ENCODE results near the gene EXOC4.
"Not testable (repeated sequence)": the region's sequence is repeated elsewhere in the genome, so short reads cannot be mapped to it uniquely, and the experiment has no call there.

The EXOC4 gene

DNA sequence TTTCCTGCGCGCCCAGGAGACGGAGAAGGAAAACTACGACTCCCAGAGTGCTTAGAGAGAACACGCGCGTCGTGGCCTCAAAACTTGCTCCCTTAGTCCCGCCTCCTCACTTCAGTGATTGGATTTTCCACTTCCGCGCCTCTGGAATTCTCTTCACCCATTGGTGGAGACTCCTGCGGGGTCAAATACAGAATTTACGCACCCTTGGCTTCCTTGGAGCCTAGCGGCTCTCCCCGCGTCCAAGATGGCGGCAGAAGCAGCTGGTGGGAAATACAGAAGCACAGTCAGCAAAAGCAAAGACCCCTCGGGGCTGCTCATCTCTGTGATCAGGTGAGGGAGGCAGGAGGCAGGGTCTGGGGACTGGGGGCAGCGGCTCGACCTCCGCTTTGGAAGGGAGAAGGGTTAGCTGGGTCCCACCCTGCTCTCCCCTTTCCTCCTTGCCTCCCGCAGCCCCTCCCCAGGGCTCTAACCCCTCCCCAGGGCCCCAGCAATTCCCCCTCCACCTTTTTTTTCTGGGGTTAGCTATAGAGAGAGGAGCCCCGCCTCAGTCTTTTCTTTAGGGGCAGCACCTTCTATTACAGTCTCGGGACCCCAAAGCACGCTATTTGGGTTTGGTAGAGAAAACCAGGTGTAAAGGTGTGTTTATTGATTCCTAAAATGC lies at the start of gene EXOC4:
TSS of gene EXOC4 (plus strand) at position 221 of the 661 bp plus-strand sequence.
- DNase-seq (ENCODE audit: low read depth in 2 of 2): peak; percentile 95 to 96

DNA sequence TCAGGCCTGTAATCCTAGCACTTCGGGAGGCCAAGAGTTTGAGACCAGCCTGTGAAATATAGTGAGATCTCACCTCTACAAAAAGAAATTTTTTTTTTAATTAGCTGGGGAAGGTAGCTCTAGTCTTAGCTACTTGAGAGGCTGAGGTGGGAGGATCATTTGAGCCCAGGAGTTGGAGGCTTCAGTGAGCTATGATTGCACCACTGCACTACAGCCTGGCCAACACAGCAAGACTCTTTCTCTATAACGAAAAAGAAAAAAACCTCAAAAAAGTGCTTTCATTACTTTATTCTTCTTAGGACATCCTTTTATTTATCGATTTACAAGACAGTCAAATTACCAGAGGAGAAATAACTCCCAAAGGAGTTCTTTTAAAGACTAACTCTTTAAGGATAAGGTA lies 49.4 kb upstream of the EXOC4 start:
- DNase-seq (ENCODE audit: low read depth in 2 of 2): no peak

DNA sequence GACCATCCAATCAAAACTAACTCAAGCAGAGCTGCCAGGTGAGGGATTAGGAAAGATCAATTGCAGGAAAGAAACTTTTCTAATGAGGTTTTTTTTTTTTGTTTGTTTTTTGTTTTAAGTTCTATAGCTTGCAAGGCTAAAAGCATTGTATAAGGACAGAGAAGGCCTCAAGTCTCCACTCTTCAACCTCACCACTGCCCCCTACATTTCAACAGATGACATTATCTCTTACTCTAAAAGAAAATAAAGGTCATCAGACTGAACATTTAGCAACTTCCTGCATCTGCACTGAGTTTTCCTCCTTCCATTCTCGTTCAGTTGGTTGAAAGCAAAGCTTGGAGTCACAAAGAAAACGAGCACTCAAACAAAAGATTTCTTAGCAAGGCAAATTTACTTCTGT lies 45.2 kb upstream of the EXOC4 start:
- DNase-seq (ENCODE audit: low read depth in 2 of 2): no peak

DNA sequence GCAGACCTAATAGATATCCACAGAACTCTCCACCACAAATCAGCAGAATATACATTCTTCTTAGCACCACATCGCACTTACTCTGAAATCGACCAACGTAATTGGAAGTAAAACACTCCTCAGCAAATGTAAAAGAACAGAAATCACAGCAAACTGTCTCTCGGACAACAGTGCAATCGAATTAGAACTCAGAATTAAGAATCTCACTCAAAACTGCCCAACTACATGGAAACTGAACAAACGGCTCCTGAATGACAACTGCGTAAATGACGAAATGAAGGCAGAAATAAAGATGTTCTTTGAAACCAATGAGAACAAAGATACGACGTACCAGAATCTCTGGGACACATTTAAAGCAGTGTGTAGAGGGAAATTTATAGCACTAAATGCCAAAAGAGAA lies 42.1 kb upstream of the EXOC4 start:
- DNase-seq (ENCODE audit: low read depth in 2 of 2): not testable (repeated sequence)

DNA sequence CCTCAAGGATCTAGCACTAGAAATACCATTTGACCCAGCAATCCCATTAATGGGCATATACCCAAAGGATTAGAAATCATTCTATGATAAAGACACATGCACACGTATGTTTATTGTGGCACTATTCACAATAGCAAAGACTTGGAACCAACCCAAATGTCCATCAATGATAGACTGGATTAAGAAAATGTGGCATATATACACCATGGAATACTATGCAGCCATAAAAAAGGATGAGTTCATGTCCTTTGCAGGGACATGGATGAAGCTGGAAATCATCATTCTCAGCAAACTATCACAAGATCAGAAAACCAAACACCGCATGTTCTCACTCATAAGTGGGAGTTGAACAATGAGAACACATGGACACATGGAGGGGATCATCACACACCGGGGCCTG lies 39.1 kb upstream of the EXOC4 start:
- not testable (repeated sequence) for DNase-seq (ENCODE audit: low read depth in 2 of 2)

DNA sequence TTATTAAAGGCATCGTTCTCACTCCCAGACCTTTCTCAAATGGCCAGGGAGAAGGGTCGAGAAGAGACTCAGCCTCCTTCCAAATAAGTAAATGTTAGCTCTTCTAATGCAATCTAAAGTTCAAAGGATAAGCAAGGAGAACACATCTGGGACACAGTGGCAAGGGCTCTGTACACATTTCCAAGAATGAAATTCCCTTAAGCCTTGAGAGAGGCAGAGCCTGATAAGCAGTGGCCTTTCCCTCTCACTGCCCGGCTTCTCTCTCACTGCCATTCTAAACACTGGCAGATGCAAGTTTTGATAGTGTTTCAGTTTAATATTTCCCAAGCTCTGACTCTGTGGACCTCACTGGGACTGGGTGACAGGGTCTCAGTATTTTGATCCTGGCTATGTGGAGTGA lies 35.1 kb upstream of the EXOC4 start:
- no peak for DNase-seq (ENCODE audit: low read depth in 2 of 2)

DNA sequence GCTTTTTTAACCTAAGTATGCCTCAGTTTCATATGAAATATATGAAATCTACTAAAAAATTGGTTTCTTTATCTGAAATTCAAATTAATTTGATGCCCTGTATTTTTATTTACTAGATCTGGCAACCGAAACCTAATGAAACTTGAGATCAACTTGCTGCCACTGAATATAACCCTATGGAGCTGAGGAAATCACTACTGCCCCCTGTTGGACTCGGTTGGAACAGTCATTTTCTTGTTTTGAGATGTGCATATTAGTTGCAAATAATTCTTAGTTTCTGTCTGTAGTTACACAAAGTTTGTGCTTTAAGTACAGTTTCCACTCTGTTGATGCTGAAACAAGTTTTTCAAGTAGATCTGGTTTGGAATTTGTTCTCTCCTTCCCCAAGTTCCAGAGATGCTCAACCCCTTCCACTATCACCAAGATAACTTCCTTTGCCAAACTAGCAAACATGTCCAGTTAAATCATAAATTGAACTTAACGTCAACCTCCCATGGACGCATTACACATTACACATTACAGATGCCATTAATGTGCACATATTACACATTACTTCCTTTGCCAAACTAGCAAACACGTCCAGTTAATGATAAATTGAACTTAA lies 22.2 kb upstream of the EXOC4 start:
- DNase-seq (ENCODE audit: low read depth in 2 of 2): peak; percentile 16 to 22

DNA sequence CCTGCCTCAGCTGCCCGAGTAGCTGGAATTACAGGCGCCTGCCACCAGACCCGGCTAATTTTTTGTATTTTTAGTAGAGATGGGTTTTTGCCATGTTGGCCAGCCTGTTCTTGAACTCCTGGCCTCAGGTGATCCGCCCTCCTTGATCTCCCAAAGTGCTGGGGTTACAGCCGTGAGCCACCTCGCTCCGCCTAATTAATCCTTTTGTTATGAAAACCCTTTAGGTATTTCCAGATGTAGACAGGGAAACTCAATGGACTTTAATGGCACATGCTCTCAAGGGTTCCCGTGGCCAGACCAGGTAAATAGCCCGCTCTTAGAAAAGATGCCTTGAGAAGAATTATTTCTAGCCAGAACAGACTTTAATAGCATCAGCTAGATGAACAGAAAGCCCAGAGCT lies 19.7 kb upstream of the EXOC4 start:
- DNase-seq (ENCODE audit: low read depth in 2 of 2): no peak

DNA sequence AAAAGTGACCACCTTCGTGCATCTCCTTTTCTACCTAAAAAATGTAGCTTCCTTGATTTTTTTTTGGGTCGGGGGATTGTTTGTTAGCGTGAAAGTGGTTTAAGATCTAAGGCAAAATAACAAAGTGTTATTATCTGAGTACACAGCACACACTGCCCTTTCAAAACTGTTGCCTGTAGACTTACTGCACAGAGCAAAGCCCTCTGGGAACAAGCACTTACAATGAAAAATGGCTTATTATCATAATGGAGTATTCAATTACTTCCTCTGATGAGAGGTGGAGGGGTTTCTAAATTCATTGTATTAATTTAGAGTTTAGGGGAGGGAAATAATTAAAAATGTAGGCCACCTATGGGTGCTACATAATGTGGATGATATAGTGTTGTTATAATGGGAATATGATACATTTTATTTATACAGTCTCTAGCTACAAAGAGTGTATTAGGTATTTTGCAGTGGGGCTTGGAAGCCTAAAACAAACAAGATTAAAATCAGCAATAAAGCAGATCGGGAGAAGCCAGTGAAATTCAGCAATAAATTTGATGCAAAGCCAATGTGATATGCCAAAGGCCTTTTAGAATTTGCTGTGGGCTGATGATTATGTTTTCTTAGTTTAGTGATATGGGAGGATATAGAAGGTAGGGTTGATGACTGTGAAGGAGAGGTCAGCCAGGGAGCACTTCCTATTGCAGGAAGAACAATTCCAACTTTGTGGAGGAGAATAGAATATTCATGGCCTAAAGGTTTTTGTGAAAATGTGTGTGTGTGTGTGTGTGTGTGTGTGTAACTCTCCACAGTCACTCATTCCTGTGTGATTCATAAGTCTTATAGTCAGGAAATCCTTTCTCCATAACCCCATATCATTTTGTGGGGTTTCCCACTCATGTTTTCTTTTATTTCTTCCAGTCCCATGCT lies 17.7 kb upstream of the EXOC4 start:
- DNase-seq (ENCODE audit: low read depth in 2 of 2): no peak

DNA sequence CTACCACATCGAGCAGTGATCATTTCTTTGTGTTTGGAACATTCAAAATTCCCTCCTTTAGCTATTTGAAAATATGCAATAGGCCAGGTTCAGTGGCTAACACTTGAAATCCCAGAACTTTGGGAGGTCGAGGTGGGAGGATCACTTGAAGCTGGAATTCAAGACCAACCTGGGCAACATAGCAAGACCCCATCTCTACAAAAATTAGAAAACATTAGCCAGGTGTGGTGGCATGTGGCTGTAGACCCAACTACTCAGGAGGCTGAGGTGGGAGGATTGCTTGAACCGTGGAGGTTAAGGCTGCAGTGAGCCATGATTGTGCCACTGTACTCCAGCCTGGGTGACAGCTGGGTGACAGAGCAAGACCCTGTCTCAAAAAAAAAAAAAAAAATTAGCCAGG lies 15.3 kb upstream of the EXOC4 start:
- no peak for DNase-seq (ENCODE audit: low read depth in 2 of 2)

DNA sequence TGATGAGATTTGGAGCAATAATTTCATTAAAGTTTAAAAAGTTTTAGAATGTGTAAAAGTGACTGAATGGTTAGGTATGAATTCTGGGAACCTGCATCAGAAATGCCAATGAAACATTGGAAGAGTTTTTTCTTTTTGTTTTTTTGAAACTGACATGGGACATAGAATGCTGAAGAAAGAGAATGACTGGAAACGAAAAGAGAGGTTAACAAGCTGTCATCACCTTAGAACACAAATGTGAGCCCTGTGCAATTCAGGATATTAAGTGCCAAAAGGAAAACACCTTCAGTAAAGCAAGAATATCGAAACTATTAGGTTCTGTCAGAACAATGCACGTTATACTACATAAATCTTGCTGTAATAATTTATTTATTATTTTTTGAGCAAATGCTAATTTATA lies 12.6 kb upstream of the EXOC4 start:
- no peak for DNase-seq (ENCODE audit: low read depth in 2 of 2)

DNA sequence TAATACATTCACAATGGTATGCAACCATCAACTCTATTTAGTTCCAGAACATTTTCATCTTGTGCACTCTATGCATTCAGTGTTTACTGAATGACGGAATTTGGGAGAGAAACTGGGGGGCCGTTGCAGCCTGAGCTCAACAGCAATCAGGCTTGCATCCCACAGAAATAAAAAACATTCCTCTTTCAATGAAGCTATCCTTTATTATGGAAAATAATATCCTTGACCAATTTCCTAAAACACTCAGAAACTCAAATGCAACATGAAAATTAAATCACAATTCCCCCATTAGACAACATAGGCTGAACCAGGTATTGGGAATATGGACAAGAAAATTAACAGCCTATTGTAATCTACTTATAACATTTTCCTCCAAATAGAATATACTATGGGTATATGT lies 6.3 kb upstream of the EXOC4 start:
- no peak for DNase-seq (ENCODE audit: low read depth in 2 of 2)

DNA sequence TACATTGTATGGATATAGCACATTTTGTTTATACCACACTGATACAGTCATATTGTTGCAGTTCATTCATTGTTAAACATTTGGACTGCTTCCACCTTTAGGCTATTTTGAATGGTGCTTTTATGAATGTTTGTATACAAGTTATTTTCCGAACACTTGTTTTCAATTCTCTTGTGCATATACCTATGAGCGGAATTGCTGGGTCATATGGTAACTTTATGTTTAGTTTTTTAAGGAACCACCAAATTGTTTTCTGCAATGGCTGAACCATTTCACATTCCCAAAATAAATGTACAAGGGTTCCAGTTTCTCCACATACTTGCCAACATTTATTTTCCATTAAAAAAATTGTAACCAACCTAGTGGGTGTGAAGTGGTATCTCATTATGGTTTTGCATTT lies 4.0 kb upstream of the EXOC4 start:
- DNase-seq (ENCODE audit: low read depth in 2 of 2): no peak

DNA sequence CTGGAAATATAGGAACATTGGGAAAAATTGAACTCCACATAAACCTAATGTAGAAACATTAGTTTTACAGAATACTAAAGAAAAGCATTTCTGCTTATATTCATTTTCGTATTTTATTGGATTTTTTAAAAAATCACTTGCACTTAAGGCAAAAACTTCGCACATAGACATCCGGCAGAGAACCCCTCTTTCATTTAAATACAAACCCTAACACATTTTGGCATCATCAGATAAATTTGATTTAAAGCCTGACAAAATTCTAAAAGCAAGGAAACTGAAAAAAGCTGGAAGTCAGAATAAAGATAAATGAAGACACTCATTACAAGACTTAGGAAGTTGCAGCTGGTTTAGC lies 396 bp upstream of the EXOC4 start:
- DNase-seq (ENCODE audit: low read depth in 2 of 2): no peak

DNA sequence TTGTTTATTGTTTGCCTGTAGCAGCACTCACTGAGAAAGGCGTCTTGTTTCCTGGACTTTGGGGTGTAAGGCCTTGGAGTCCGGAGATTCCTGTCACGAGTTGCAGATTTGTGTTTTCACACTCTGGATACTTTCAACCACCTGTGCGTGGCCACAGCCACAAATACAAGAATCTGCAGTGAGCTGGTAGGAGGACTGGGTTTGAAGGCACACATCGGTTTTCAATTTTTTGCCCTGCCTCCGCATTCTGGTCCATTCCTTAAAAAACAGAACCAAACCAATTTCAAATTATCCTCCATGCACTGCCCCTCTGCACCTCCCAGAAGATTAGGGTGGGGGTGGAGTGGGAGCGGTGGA lies 619 bp downstream of the EXOC4 start:
- DNase-seq (ENCODE audit: low read depth in 2 of 2): no peak

DNA sequence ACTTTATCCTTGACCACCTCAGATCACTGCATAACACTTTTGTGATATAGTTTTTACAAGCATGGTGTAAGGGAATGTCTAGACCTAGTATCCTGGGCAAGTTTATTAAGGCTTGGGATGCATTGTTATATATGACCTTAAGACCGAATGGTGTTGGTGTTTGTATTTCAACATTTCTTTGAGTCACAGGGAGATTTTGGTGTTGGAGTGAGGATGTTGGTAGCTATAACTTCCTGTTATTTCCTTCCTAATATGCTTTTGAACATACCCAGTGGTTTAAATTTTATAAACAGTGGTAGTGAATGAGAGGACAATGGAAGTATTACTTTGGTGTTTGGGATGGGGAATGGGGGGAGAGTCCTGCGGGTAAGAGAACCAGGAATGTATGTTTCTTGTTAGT lies 2.6 kb downstream of the EXOC4 start:
- no peak for DNase-seq (ENCODE audit: low read depth in 2 of 2)

DNA sequence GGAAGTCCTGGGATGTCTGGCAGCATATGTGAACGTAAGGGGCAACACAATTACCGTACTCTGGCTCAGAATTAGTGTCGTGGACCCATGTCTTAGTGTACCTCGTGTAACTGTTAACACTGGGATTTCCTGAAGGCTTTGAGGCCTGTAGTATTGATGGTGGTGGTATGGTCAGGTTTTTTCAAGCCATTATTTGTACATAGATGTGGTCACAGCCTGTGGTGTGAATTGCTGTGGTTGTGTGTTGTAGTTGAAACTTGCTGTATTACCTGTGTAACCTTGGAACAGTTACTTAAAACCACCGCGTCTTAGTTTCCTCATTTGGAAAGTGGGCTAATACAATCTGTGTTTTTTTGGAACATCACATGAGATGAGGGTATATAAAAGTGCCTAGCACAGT lies 5.3 kb downstream of the EXOC4 start:
- no peak for DNase-seq (ENCODE audit: low read depth in 2 of 2)

DNA sequence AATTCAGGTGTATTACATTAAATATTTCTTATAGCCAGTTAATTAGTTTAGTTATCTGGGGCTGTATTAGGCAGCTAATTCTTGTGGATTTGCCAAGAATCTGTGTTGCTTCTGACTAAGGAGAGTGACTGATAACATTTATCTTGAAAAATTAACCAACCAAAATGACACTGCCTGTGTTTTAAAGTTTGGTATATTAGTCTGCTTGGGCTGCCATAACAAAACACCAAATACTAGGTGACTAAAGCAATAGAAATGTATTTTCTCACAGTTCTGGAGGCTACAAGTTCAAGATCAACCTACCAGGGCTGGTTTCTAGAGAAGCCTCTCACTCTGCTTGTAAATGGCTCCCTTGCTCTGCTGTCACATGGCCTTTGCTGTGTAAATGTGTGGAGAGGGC lies 12.9 kb downstream of the EXOC4 start:
- no peak for DNase-seq (ENCODE audit: low read depth in 2 of 2)

DNA sequence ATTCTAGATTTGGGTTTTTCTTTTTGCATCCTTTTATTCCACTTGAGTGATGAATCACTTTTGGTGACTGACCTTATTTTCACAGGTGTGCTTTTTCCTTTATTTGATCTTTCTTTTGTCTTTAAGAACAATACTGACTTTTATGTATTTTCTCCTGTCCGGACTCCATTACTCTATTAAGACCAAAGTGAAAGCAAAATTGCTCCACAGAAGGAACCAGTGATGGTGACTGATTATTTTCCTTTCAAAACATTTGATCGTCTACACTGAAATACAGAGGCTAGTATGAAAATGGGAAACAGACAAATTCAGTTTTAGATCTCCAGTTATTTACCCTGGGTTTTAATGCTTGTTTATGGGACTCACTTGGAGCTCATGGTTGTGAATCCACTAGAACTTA lies 15.5 kb downstream of the EXOC4 start:
- DNase-seq (ENCODE audit: low read depth in 2 of 2): no peak

DNA sequence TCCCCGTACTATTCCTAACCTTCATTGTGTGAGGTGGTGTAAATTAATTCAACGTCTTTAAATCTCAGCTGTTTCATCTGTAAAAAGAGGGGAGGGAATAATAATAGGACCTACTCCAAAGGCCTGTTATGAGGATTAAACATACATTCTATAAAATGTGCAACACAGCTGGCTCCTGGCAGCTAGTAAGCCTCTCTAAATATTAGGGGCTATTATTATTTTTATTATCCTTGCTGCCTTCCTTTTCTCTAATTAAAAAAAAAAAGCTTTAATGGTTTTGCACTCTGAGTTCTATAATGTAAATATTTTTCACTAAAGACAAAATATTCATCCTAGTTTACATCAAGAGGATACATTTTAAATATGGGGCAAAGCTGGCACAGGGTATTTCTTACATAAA lies 19.5 kb downstream of the EXOC4 start:
- DNase-seq (ENCODE audit: low read depth in 2 of 2): no peak

DNA sequence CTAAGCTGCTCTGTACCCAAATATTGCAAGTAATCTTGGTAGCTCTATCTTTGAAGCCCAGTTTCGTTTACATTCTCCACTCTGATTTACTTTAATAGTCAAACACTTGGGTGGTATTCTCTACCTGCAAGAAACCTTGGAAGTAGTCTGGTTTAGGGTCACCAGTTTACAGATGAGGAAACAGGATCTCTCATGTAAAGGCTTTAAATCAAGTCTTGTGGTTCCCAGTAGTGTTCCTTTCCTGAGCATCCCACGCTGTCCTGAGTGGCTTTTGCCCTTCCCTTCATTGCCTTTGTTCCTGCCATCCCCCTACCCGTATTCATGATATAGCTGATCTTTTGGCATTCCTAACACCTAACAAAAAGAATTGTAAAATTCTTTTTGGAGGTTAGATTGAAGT lies 20.3 kb downstream of the EXOC4 start:
- DNase-seq (ENCODE audit: low read depth in 2 of 2): no peak

DNA sequence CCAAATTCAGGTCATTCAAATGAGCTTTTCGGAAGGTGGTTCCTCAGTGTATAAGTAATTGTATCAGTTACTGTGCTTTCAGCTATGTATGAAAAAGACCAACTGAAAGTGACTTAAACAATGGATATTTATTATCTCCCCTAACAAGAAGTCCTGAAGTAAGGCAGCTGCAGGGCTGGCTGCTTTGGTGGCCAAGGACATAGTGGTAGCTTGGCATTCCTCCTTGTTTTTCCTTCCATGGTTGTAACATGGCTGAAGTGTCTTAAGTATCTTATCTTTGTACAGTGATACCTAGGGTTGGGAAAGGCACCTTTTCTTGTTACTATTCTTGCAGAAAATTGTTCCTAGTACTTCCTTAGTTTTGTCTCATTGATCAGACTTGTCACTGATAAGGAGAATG lies 21.4 kb downstream of the EXOC4 start:
- no peak for DNase-seq (ENCODE audit: low read depth in 2 of 2)

DNA sequence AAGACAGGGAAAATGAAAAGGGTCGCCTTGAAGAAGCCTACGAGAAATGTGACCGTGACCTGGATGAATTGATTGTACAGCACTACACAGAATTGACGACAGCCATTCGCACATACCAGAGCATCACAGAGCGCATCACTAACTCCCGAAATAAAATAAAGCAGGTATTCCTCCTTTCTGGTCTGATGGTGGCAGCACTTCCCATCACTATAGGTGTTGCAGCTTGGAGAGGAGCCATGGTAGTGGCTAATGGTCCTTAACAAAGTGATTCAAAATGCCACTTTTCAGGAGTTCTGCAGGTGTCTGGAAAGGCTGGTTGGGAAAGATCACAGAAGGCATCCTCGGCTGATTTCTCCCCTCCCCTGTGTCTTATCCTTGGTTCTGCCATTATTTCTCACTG lies 22.1 kb downstream of the EXOC4 start:
- no peak for DNase-seq (ENCODE audit: low read depth in 2 of 2)
